H1 (cell line): ENCODE measurements around the gene EVI5. TPM values are rescaled to one million over a fixed set of nuclear protein-coding genes. Genes with fewer than 3 reads are reported as not detected.

Experiments
- CTCF ChIA-PET: fragments of 300-600 bp; sonication (Branson Sonifier 250); formaldehyde crosslinking; loops from one replicate; lab custom pipeline; 2021; ENCODE audit not compliant: partially characterized antibody; lab: Charles Lee
- POLR2A ChIA-PET: fragments of 300-600 bp; sonication (Branson Sonifier 250); formaldehyde crosslinking; loops from one replicate; lab custom pipeline; 2021; ENCODE audit warnings: inconsistent platforms; ENCODE audit not compliant: partially characterized antibody; lab: Charles Lee
- DNase-seq, 2 experiments: peaks; one replicate each; pipeline versions ENCODE4 v3.0.0 to v3.0.0-alpha.2; 2010 to 2022; ENCODE audit warnings: low spot score in 2 of 2, low read depth in 1 of 2, mixed read lengths in 1 of 2
- FAIRE-seq: peaks from 2 replicates; lab custom pipeline; 2011; peaks lifted over from hg19 to GRCh38; lab: Jason Lieb, UNC
- H2AFZ ChIP-seq: 2 replicates; pipeline ENCODE4 v1.8.1; 2012; ENCODE audit warnings: low read length, inconsistent platforms
- H2AK5ac ChIP-seq: 2 replicates; pipeline ENCODE4 v1.6.1; 2013; ENCODE audit warnings: low read depth, low read length
- H2BK120ac ChIP-seq: replicated peaks from 2 replicates; pipeline ENCODE3; 2013; ENCODE audit warnings: low read depth, low read length, inconsistent platforms
- H2BK12ac ChIP-seq: 2 replicates; pipeline ENCODE4 v1.6.1; 2013; ENCODE audit warnings: low read depth, low read length
- H2BK15ac ChIP-seq: 2 replicates; pipeline ENCODE4 v1.6.1; 2013; ENCODE audit warnings: low read length
- H2BK20ac ChIP-seq: 2 replicates; pipeline ENCODE4 v1.6.1; 2013; ENCODE audit warnings: low read length
- H2BK5ac ChIP-seq: 2 replicates; pipeline ENCODE4 v1.6.1; 2013; ENCODE audit warnings: low read depth, low read length
- H3K14ac ChIP-seq: 2 replicates; pipeline ENCODE4 v1.6.1; 2013; ENCODE audit warnings: inconsistent platforms; ENCODE audit not compliant: insufficient read length
- H3K18ac ChIP-seq: 2 replicates; pipeline ENCODE4 v1.6.1; 2013; ENCODE audit warnings: low read length; ENCODE audit errors: extremely low read depth
- H3K23ac ChIP-seq: 2 replicates; pipeline ENCODE4 v1.6.1; 2013; ENCODE audit warnings: inconsistent platforms; ENCODE audit not compliant: insufficient read length
- H3K23me2 ChIP-seq: 2 replicates; pipeline ENCODE4 v1.6.1; 2013; ENCODE audit warnings: low read depth, low read length
- H3K27ac ChIP-seq: 2 replicates; pipeline ENCODE4 v1.6.1; 2011; ENCODE audit warnings: low read depth, low read length, inconsistent platforms
- H3K27me3 ChIP-seq, 4 experiments: replicated peaks in 1 of 4; 1 replicate in 1 of 4; 2 replicates in 3 of 4; pipeline versions ENCODE4 v1.6.1 to v1.8.1; 2011 to 2013; ENCODE audit warnings: low read length in 3 of 4, mild to moderate bottlenecking in 3 of 4, inconsistent platforms in 2 of 4, mixed read lengths in 2 of 4, moderate library complexity in 1 of 4; ENCODE audit not compliant: control insufficient read depth in 3 of 4, insufficient read depth in 3 of 4; ENCODE audit errors: extremely low read depth in 1 of 4
- H3K36me3 ChIP-seq, 4 experiments: 2 replicates each; pipeline versions ENCODE4 v1.6.1 to v1.8.1; 2011 to 2013; ENCODE audit warnings: mild to moderate bottlenecking in 4 of 4, low read length in 3 of 4, moderate library complexity in 2 of 4, control low read depth in 1 of 4, inconsistent platforms in 1 of 4; ENCODE audit not compliant: insufficient read depth in 4 of 4, control insufficient read depth in 2 of 4
- H3K4ac ChIP-seq: replicated peaks from 2 replicates; pipeline ENCODE3; 2013; ENCODE audit warnings: low read length, low read depth, mixed read lengths, inconsistent platforms; ENCODE audit not compliant: insufficient read length
- H3K4me1 ChIP-seq, 4 experiments: replicated peaks in 1 of 4; 1 replicate in 1 of 4; 2 replicates in 3 of 4; pipeline versions ENCODE4 v1.6.1 to v1.8.1; 2011 to 2013; ENCODE audit warnings: low read length in 3 of 4, inconsistent platforms in 2 of 4, mixed read lengths in 1 of 4; ENCODE audit not compliant: insufficient read depth in 4 of 4, control insufficient read depth in 3 of 4
- H3K4me2 ChIP-seq, 2 experiments: 2 replicates each; pipeline versions ENCODE4 v1.6.1 to v1.8.1; 2011 to 2013; ENCODE audit warnings: low read depth in 2 of 2, low read length in 2 of 2, control low read depth in 1 of 2, inconsistent platforms in 1 of 2, mild to moderate bottlenecking in 1 of 2; ENCODE audit not compliant: insufficient read depth in 1 of 2
- H3K4me3 ChIP-seq, 4 experiments: fragments of 200-600, 300-600 bp in 1 of 4; sonication (generic), shearing (Covaris generic), sonication (Bioruptor Twin) in 1 of 4; 2 replicates each; pipeline versions ENCODE4 v1.5.1 to v1.8.1; 2011 to 2016; ENCODE audit warnings: low read length in 4 of 4, low read depth in 3 of 4, control low read depth in 2 of 4, inconsistent platforms in 2 of 4, mild to moderate bottlenecking in 2 of 4, mixed read lengths in 1 of 4, moderate library complexity in 1 of 4; ENCODE audit not compliant: insufficient read depth in 2 of 4; ENCODE audit errors: extremely low read depth in 1 of 4
- H3K56ac ChIP-seq: replicated peaks from 2 replicates; pipeline ENCODE3; 2013; ENCODE audit warnings: low read depth, mild to moderate bottlenecking, mixed read lengths, low read length, inconsistent platforms; ENCODE audit not compliant: insufficient read length
- H3K79me1 ChIP-seq: 2 replicates; pipeline ENCODE4 v1.6.1; 2013; ENCODE audit warnings: low read depth, low read length, control low read depth
- H3K79me2 ChIP-seq, 2 experiments: 2 replicates each; pipeline versions ENCODE4 v1.6.1 to v1.8.1; 2012 to 2013; ENCODE audit warnings: low read length in 2 of 2, mild to moderate bottlenecking in 2 of 2, inconsistent platforms in 1 of 2; ENCODE audit not compliant: insufficient read depth in 2 of 2, control insufficient read depth in 1 of 2
- H3K9ac ChIP-seq, 4 experiments: replicated peaks in 1 of 4; 1 replicate in 1 of 4; 2 replicates in 3 of 4; pipeline versions ENCODE4 v1.6.1 to v1.8.1; 2011 to 2013; ENCODE audit warnings: low read depth in 3 of 4, low read length in 3 of 4, control low read depth in 2 of 4, mild to moderate bottlenecking in 2 of 4, moderate library complexity in 2 of 4, inconsistent platforms in 1 of 4; ENCODE audit errors: extremely low read depth in 1 of 4
- H3K9me3 ChIP-seq, 2 experiments: 2 replicates each; pipeline versions ENCODE4 v1.6.1 to v1.8.1; 2012 to 2013; ENCODE audit warnings: mild to moderate bottlenecking in 2 of 2, moderate library complexity in 2 of 2, control low read depth in 1 of 2, inconsistent platforms in 1 of 2, low read depth in 1 of 2, low read length in 1 of 2, mixed read lengths in 1 of 2; ENCODE audit not compliant: insufficient read depth in 2 of 2
- H4K20me1 ChIP-seq, 2 experiments: replicated peaks in 1 of 2; 2 replicates each; pipeline versions ENCODE3 to v1.8.1; 2011 to 2013; ENCODE audit warnings: inconsistent platforms in 2 of 2, low read length in 2 of 2, mild to moderate bottlenecking in 1 of 2; ENCODE audit not compliant: insufficient read depth in 2 of 2, control insufficient read depth in 1 of 2
- H4K5ac ChIP-seq: 2 replicates; pipeline ENCODE4 v1.6.1; 2013; ENCODE audit warnings: low read length, low read depth, mixed read lengths, inconsistent platforms; ENCODE audit not compliant: insufficient read length
- H4K8ac ChIP-seq: 2 replicates; pipeline ENCODE4 v1.8.0; 2013; ENCODE audit warnings: mild to moderate bottlenecking, moderate library complexity, low read length, inconsistent platforms; ENCODE audit not compliant: insufficient read depth; ENCODE audit errors: extremely low read depth
- H4K91ac ChIP-seq: replicated peaks from 2 replicates; pipeline ENCODE3; 2013; ENCODE audit warnings: low read length, mixed read lengths, inconsistent platforms; ENCODE audit not compliant: insufficient read length
- CHD2 ChIP-seq: IDR thresholded peaks from 2 replicates; pipeline ENCODE4 v1.6.1; 2012; ENCODE audit warnings: low read length, improper control_type of control experiment
- CTBP2 ChIP-seq: IDR thresholded peaks from 2 replicates; pipeline ENCODE4 v1.7.0; 2011; ENCODE audit warnings: borderline replicate concordance, mild to moderate bottlenecking, moderate library complexity, mixed read lengths, low read length; ENCODE audit not compliant: insufficient read depth, insufficient read length
- GTF2F1 ChIP-seq: IDR thresholded peaks from 2 replicates; pipeline ENCODE4 v1.6.1; 2012; ENCODE audit warnings: low read depth, low read length, improper control_type of control experiment, borderline replicate concordance
- RAD21 ChIP-seq, 2 experiments: IDR thresholded peaks in 1 of 2; conservative IDR thresholded peaks in 1 of 2; 2 replicates each; pipeline ENCODE4 v1.6.1; 2011; ENCODE audit warnings: low read depth in 2 of 2, low read length in 2 of 2, improper control_type of control experiment in 1 of 2, inconsistent platforms in 1 of 2, mild to moderate bottlenecking in 1 of 2, moderate library complexity in 1 of 2
- RXRA ChIP-seq: IDR thresholded peaks from 2 replicates; pipeline ENCODE4 v1.6.1; 2011; ENCODE audit warnings: low read depth, mild to moderate bottlenecking, low read length, moderate library complexity; ENCODE audit not compliant: insufficient read depth
- SP2 ChIP-seq: IDR thresholded peaks from 2 replicates; pipeline ENCODE4 v1.6.1; 2012; ENCODE audit warnings: mild to moderate bottlenecking, low read length, inconsistent platforms
- WGBS, 2 experiments: shearing (Covaris generic) in 1 of 2; methylation state at CpG; one replicate each; pipeline versions ENCODE4 v1.1.6 to v1.1.7; 2013 to 2015; ENCODE audit warnings: low lambda C conversion rate in 2 of 2, mixed read lengths in 2 of 2, inconsistent platforms in 1 of 2, low coverage in 1 of 2, missing lambda C conversion rate in 1 of 2; ENCODE audit not compliant: insufficient replicate concordance in 2 of 2, insufficient coverage in 1 of 2, insufficient read length in 1 of 2; ENCODE audit errors: extremely low coverage in 1 of 2, missing lambda C conversion rate in 1 of 2; 5-methylcytosine and 5-hydroxymethylcytosine counted together
- polyA plus RNA-seq, 7 experiments: library from polyadenylated mRNA; depleted of rRNA in 3 of 7; stranded (reverse) in 5 of 7; unstranded in 2 of 7; fragments of >200 nt in 5 of 7; fragments of 200-250 nt in 2 of 7; gene quantifications; 1 replicate in 5 of 7; 2 replicates in 1 of 7; 4 replicates in 1 of 7; pipeline versions ENCODE4 v1.2.1 to v1.2.3, GENCODE V29; 2011 to 2013; ENCODE audit warnings: missing spikeins in 2 of 7, mixed read lengths in 2 of 7
- total RNA-seq: library from RNA; stranded (reverse); fragmentation: NEBNext Ultra II Directional; extraction: Animal tissue kit (Norgen Biotek cat#: 25700); gene quantifications from 2 replicates; pipeline ENCODE4 v1.2.1, GENCODE V29; 2021
- TF ChIP-seq, protein P1 (sequence below): IDR thresholded peaks from 2 replicates; pipeline ENCODE4 v1.6.1; 2012; ENCODE audit warnings: inconsistent platforms

Gene EVI5
- total and polyA plus RNA-seq, 2 of the 8 experiments (the other 6 are each of a cell fraction or from before 2014, with no cell fraction given) = 1.7 to 13.7 TPM

DNA sequence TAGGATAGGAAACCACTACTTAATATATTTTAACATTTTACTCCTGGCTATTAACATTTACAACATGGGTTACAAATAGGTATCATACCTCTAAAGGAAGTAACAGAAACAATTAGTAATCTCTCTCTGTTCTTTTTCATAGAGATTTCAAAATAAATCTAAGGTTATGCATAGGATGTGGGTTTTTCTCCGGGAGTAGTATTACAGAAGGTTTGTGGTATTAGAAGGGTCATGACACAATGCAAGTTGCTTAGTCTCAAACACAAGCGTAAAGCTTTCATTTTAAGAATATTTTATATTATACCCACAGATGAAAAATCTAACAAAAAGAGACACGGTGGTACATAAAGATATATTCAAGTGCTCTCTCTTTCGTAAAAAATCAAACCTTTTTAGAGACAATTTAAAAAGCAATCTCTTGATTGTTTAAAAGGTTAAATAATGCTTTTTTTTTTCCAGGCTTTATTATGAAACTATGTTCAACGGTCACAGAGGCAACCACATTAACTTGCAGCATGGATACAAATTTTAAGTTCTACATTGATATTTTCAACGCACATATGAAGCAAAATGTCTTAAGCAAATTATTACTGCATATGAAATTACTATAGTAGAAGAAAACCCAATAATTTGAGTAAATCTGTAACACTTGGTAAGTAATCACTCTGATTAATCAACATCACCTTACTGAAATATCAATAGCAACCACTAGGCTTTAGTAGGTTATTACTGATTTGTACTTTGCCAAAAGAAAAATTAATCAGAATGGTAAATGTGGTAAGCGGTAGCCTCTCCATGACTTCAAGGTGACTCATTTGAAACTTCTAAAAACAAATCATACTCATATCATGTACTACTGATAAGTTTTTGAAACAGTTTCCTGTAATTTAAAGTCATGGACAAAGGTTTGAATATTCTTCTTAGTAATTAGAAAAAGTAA, 200.8 kb downstream of the EVI5 start:
- Histone ChIP-seq H4K20me1 (no peaks in the 10 kb centered on the region), H3K27me3 (no peaks in the 10 kb centered on the region), H3K14ac (no peak overlapping the region), H3K56ac (no peak overlapping the region), H3K79me2 (no peaks in the 10 kb centered on the region), H4K5ac (no peak overlapping the region), H2BK120ac (no peak overlapping the region), H2BK12ac (no peak overlapping the region), H2BK5ac (no peak overlapping the region), H2BK15ac (no peak overlapping the region), H3K4me2 (no peak overlapping the region), H3K9ac (no peak overlapping the region), H3K23me2 (no peaks in the 10 kb centered on the region), H3K4ac (no peak overlapping the region), H3K9me3 (peaks cover 3 to 8% of the 10 kb centered on the region in 2 experiments), H2BK20ac (no peak overlapping the region), H3K4me3 (no peak overlapping the region), H3K4me1 (no peaks in the 10 kb centered on the region), H4K91ac (no peak overlapping the region), H3K36me3 (no peaks in the 10 kb centered on the region), H2AFZ (no peak overlapping the region), H4K8ac (no peak overlapping the region), H3K23ac (no peak overlapping the region), H3K27ac (no peak overlapping the region), H3K18ac (no peak overlapping the region), H2AK5ac (no peak overlapping the region), H3K79me1 (no peaks in the 10 kb centered on the region)
- POLR2A ChIA-PET = no interaction called here
- DNase-seq (no peak), FAIRE-seq (no peak)
- TF ChIP-seq RAD21 (IDR thresholded peaks at IDR 0.05 in 1 of 2, conservative IDR thresholded peaks at IDR 0.05 in 1 of 2; ENCODE audit: low read depth in 2 of 2, low read length in 2 of 2) = no peak
- TF ChIP-seq GTF2F1 = no peak
- no peak for TF ChIP-seq CTBP2
- TF ChIP-seq, protein P1, sequence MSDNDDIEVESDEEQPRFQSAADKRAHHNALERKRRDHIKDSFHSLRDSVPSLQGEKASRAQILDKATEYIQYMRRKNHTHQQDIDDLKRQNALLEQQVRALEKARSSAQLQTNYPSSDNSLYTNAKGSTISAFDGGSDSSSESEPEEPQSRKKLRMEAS = no peak
- no peak for TF ChIP-seq CHD2
- no peak for TF ChIP-seq SP2
- TF ChIP-seq RXRA = no peak
- CTCF ChIA-PET = interaction anchor here (0.6 kb wide), 1 partner anchor 23 kb away, joined by 4 read pairs; no protein-coding TSS in a partner anchor
- 90% methylated on average over 7 of the region's 7 CpGs; no CpG with 5 or more reads in 1 of the 2 experiments for WGBS, 2 experiments
